GM18508 (cell line): ENCODE data around the gene NEXN.

ENCODE experiments used
- ATAC-seq: cut with Tn5 transposase; IDR thresholded peaks from one replicate; pipeline ENCODE4 v1.9.1; 2021; ENCODE audit warnings: moderate number of reproducible peaks; ENCODE audit not compliant: insufficient read depth, unreplicated experiment

The NEXN gene

GRCh38 chr1:77991638-77992037 lies 103.2 kb downstream of the NEXN start:
- ATAC-seq = no peak
